HepG2 (cell line): ENCODE data around the gene IGF2BP1. TPM values are rescaled to one million over a fixed set of nuclear protein-coding genes. Genes with fewer than 3 reads are reported as not detected.

Source experiments
- ATF7 ChIP-seq, 2 experiments: fragments of 450-650 bp in 1 of 2; sonication (generic) in 1 of 2; formaldehyde crosslinking in 1 of 2; IDR thresholded peaks; 2 replicates each; pipeline versions ENCODE4 v1.4.0 to v1.6.1; 2016 to 2020; ENCODE audit warnings: antibody characterized with exemption in 1 of 2, mild to moderate bottlenecking in 1 of 2, missing genetic modification reagents in 1 of 2
- HNRNPL ChIP-seq: fragments of 200-400 bp; formaldehyde crosslinking; IDR thresholded peaks from 2 replicates; pipeline ENCODE4 v1.6.1; 2017; ENCODE audit warnings: mild to moderate bottlenecking, low read depth, low read length
- HOXA7 ChIP-seq: sonication (generic); formaldehyde crosslinking; IDR thresholded peaks from 2 replicates; pipeline ENCODE4 v1.8.1; 2022; ENCODE audit warnings: mild to moderate bottlenecking, missing genetic modification reagents, moderate library complexity
- RXRA ChIP-seq: sonication (generic); formaldehyde crosslinking; IDR thresholded peaks from 2 replicates; pipeline ENCODE4 v1.5.1; 2020; ENCODE audit warnings: missing genetic modification reagents
- SYNCRIP ChIP-seq: fragments of 200-400 bp; formaldehyde crosslinking; IDR thresholded peaks from 2 replicates; pipeline ENCODE4 v1.6.1; 2018; ENCODE audit warnings: mild to moderate bottlenecking, low read depth, low read length; ENCODE audit not compliant: insufficient read depth
- TAF1 ChIP-seq: sonication (generic); formaldehyde crosslinking; IDR thresholded peaks from 2 replicates; pipeline ENCODE4 v1.4.0; 2020; ENCODE audit warnings: missing genetic modification reagents
- ZFP41 ChIP-seq: sonication (generic); formaldehyde crosslinking; IDR thresholded peaks from 2 replicates; pipeline ENCODE4 v1.4.0; 2020; ENCODE audit warnings: mild to moderate bottlenecking, missing genetic modification reagents, borderline replicate concordance
- ZNF512B ChIP-seq: sonication (generic); formaldehyde crosslinking; IDR thresholded peaks from 2 replicates; pipeline ENCODE4 v1.5.1; 2020; ENCODE audit warnings: missing genetic modification reagents, mild to moderate bottlenecking, borderline replicate concordance
- ZNF646 ChIP-seq: sonication (generic); formaldehyde crosslinking; IDR thresholded peaks from 2 replicates; pipeline ENCODE4 v1.9.0; 2021; ENCODE audit warnings: mild to moderate bottlenecking, missing genetic modification reagents
- polyA plus RNA-seq, 8 experiments: library from polyadenylated mRNA; depleted of rRNA in 3 of 8; stranded (reverse) in 7 of 8; unstranded in 1 of 8; fragments of >200 nt; fragmentation: Illumina TruSeq in 4 of 8; extraction: Trizol in 4 of 8; gene quantifications; 2 replicates each; pipeline versions ENCODE4 v1.2.1 to v1.2.3, GENCODE V29; 2011 to 2016; ENCODE audit warnings: low read depth in 4 of 8, missing spikeins in 1 of 8, mixed read lengths in 1 of 8; ENCODE audit not compliant: insufficient read depth in 1 of 8
- total RNA-seq, 5 experiments: library from RNA; depleted of rRNA; stranded (reverse); fragments of >200 nt; fragmentation: Illumina TruSeq; extraction: Trizol; gene quantifications; 2 replicates each; pipeline ENCODE4 v1.2.3, GENCODE V29; 2016; ENCODE audit warnings: low read depth in 1 of 5
- TF ChIP-seq, protein P1 (sequence below): sonication (generic); formaldehyde crosslinking; IDR thresholded peaks from 2 replicates; pipeline ENCODE4 v1.4.0; 2020; ENCODE audit warnings: missing genetic modification reagents
- TF ChIP-seq, protein P2 (sequence below): sonication (generic); formaldehyde crosslinking; IDR thresholded peaks from 2 replicates; pipeline ENCODE4 v1.4.0; 2020; ENCODE audit warnings: mild to moderate bottlenecking, missing genetic modification reagents, borderline replicate concordance
- TF ChIP-seq, protein P3 (sequence below): sonication (generic); formaldehyde crosslinking; conservative IDR thresholded peaks from 2 replicates; pipeline ENCODE4 v1.8.0; 2022; ENCODE audit warnings: missing genetic modification reagents

Gene IGF2BP1
- total and polyA plus RNA-seq, 2 of the 13 experiments (the other 11 are each of a cell fraction or from before 2014, with no cell fraction given): 29.7 to 75.1 TPM

GRCh38 chr17:49003557-49004511, 6.6 kb downstream of the IGF2BP1 start (continued):
- TF ChIP-seq, protein P1, sequence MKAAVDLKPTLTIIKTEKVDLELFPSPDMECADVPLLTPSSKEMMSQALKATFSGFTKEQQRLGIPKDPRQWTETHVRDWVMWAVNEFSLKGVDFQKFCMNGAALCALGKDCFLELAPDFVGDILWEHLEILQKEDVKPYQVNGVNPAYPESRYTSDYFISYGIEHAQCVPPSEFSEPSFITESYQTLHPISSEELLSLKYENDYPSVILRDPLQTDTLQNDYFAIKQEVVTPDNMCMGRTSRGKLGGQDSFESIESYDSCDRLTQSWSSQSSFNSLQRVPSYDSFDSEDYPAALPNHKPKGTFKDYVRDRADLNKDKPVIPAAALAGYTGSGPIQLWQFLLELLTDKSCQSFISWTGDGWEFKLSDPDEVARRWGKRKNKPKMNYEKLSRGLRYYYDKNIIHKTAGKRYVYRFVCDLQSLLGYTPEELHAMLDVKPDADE (CRISPR knock-in tag): no peak
- no peak for TF ChIP-seq RXRA (CRISPR knock-in tag)
- TF ChIP-seq, protein P2, sequence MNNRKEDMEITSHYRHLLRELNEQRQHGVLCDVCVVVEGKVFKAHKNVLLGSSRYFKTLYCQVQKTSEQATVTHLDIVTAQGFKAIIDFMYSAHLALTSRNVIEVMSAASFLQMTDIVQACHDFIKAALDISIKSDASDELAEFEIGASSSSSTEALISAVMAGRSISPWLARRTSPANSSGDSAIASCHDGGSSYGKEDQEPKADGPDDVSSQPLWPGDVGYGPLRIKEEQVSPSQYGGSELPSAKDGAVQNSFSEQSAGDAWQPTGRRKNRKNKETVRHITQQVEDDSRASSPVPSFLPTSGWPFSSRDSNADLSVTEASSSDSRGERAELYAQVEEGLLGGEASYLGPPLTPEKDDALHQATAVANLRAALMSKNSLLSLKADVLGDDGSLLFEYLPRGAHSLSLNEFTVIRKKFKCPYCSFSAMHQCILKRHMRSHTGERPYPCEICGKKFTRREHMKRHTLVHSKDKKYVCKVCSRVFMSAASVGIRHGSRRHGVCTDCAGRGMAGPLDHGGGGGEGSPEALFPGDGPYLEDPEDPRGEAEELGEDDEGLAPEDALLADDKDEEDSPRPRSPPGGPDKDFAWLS: no peak
- TF ChIP-seq TAF1 (CRISPR knock-in tag): peak; percentile 27; the same call in 1 of the 2 replicates
- TF ChIP-seq SYNCRIP: no peak
- no peak for TF ChIP-seq HNRNPL
- TF ChIP-seq ATF7 (IDR thresholded peaks at IDR 0.05): no peak
- TF ChIP-seq ATF7 (CRISPR knock-in tag; IDR thresholded peaks at IDR 0.05): no peak
- TF ChIP-seq, protein P3, sequence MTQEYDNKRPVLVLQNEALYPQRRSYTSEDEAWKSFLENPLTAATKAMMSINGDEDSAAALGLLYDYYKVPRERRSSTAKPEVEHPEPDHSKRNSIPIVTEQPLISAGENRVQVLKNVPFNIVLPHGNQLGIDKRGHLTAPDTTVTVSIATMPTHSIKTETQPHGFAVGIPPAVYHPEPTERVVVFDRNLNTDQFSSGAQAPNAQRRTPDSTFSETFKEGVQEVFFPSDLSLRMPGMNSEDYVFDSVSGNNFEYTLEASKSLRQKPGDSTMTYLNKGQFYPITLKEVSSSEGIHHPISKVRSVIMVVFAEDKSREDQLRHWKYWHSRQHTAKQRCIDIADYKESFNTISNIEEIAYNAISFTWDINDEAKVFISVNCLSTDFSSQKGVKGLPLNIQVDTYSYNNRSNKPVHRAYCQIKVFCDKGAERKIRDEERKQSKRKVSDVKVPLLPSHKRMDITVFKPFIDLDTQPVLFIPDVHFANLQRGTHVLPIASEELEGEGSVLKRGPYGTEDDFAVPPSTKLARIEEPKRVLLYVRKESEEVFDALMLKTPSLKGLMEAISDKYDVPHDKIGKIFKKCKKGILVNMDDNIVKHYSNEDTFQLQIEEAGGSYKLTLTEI (CRISPR knock-in tag): no peak
- no peak for TF ChIP-seq HOXA7 (CRISPR knock-in tag)
- no peak for TF ChIP-seq ZNF646 (CRISPR knock-in tag)
- no peak for TF ChIP-seq ZFP41 (CRISPR knock-in tag)
- TF ChIP-seq ZNF512B (CRISPR knock-in tag): peak; percentile 57; the same call in 1 of the 2 replicates
